PFSK-1 (cell line): ENCODE data around the gene VGLL4. TPM values are rescaled to one million over a fixed set of nuclear protein-coding genes. Genes with fewer than 3 reads are reported as not detected.

Experiments
- FOXP2 ChIP-seq: optimal IDR thresholded peaks from 2 replicates; pipeline ENCODE3; 2011; ENCODE audit warnings: borderline replicate concordance, control low read depth, inconsistent platforms; ENCODE audit not compliant: insufficient read depth; ENCODE audit errors: extremely low read length, extremely low read depth
- POLR2AphosphoS5 ChIP-seq: IDR thresholded peaks from 2 replicates; pipeline ENCODE4 v1.6.1; 2012; ENCODE audit warnings: low read depth, mild to moderate bottlenecking, control low read depth, low read length, moderate library complexity
- SIN3A ChIP-seq: IDR thresholded peaks from 2 replicates; pipeline ENCODE4 v1.6.1; 2012; ENCODE audit warnings: mild to moderate bottlenecking, low read length, moderate library complexity, borderline replicate concordance; ENCODE audit not compliant: insufficient read depth
- TAF1 ChIP-seq: IDR thresholded peaks from 2 replicates; pipeline ENCODE4 v1.6.1; 2012; ENCODE audit warnings: low read length, control low read depth, borderline replicate concordance; ENCODE audit not compliant: insufficient read depth
- polyA plus RNA-seq: library from polyadenylated mRNA; unstranded; fragments of >200 nt; gene quantifications from one replicate; pipeline ENCODE4 v1.2.1, GENCODE V29; 2012; ENCODE audit warnings: low read depth, missing spikeins; ENCODE audit not compliant: insufficient read length
- TF ChIP-seq, protein P1 (sequence below), 2 experiments: IDR thresholded peaks; 2 replicates each; pipeline versions ENCODE4 v1.6.1 to v1.8.0; 2011 to 2012; ENCODE audit warnings: low read depth in 2 of 2, low read length in 2 of 2, control low read depth in 1 of 2, inconsistent platforms in 1 of 2, mild to moderate bottlenecking in 1 of 2, moderate library complexity in 1 of 2; ENCODE audit not compliant: insufficient read depth in 1 of 2

The VGLL4 gene, protein sequence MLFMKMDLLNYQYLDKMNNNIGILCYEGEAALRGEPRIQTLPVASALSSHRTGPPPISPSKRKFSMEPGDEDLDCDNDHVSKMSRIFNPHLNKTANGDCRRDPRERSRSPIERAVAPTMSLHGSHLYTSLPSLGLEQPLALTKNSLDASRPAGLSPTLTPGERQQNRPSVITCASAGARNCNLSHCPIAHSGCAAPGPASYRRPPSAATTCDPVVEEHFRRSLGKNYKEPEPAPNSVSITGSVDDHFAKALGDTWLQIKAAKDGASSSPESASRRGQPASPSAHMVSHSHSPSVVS
- 31.5 TPM for polyA plus RNA-seq

DNA sequence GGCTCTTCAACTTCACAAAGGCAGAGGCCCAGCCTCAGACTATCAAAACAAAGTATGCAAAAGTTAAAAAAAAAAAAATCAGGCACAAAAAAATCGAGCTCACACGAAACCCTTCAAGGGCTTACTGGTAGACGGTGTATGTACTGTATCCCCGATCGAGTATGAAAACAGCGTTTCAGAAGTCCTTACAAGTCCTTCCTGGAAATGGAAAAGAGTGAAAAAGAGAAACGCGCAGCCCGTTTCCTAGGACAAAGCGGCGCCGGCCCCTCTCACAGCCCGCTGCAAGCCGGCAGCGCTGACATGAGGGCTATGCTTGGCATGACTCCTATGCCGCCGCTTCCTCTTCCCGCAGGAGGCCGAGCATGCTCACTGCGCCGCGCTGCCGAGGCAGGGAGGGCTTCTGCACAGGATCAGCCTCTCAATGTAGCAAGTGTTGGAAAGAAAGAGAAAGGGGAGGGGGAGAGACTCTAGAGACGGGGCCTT, at the start of gene VGLL4:
TSS of gene VGLL4 (minus strand) at position 311 of the 483 bp plus-strand sequence. CDS start 397 bp downstream, outside the sequence.
- peak; percentile 75; the same call in 1 of the 2 replicates for TF ChIP-seq SIN3A
- TF ChIP-seq, protein P1, sequence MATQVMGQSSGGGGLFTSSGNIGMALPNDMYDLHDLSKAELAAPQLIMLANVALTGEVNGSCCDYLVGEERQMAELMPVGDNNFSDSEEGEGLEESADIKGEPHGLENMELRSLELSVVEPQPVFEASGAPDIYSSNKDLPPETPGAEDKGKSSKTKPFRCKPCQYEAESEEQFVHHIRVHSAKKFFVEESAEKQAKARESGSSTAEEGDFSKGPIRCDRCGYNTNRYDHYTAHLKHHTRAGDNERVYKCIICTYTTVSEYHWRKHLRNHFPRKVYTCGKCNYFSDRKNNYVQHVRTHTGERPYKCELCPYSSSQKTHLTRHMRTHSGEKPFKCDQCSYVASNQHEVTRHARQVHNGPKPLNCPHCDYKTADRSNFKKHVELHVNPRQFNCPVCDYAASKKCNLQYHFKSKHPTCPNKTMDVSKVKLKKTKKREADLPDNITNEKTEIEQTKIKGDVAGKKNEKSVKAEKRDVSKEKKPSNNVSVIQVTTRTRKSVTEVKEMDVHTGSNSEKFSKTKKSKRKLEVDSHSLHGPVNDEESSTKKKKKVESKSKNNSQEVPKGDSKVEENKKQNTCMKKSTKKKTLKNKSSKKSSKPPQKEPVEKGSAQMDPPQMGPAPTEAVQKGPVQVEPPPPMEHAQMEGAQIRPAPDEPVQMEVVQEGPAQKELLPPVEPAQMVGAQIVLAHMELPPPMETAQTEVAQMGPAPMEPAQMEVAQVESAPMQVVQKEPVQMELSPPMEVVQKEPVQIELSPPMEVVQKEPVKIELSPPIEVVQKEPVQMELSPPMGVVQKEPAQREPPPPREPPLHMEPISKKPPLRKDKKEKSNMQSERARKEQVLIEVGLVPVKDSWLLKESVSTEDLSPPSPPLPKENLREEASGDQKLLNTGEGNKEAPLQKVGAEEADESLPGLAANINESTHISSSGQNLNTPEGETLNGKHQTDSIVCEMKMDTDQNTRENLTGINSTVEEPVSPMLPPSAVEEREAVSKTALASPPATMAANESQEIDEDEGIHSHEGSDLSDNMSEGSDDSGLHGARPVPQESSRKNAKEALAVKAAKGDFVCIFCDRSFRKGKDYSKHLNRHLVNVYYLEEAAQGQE (IDR thresholded peaks at IDR 0.05; ENCODE audit: insufficient read depth in 1 of 2, low read depth in 2 of 2, low read length in 2 of 2) = peak in 1 of 2 experiments; percentile 46; a peak in 1 of 4 replicates
- TF ChIP-seq TAF1 = peak; percentile 80; the same call in 1 of the 2 replicates
- TF ChIP-seq POLR2AphosphoS5 = peak; percentile 77; the same call in 1 of the 2 replicates
- peak; percentile 41 for TF ChIP-seq FOXP2

DNA sequence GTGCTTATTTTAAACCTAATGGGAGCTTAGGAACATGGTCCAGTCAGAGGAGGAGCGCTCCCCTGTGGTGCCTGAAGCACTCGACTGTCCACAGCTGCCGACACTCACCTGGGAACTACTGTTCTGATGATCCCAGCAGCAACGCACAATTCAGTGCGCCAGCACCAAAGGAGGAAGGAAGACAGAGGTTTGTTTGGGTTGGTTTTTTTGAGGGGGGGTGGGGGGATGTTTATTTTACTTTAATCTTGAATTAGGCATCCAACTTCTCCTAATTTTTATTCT, 48.8 kb upstream of the VGLL4 start:
- TF ChIP-seq TAF1 (no peak), FOXP2 (no peak)

DNA sequence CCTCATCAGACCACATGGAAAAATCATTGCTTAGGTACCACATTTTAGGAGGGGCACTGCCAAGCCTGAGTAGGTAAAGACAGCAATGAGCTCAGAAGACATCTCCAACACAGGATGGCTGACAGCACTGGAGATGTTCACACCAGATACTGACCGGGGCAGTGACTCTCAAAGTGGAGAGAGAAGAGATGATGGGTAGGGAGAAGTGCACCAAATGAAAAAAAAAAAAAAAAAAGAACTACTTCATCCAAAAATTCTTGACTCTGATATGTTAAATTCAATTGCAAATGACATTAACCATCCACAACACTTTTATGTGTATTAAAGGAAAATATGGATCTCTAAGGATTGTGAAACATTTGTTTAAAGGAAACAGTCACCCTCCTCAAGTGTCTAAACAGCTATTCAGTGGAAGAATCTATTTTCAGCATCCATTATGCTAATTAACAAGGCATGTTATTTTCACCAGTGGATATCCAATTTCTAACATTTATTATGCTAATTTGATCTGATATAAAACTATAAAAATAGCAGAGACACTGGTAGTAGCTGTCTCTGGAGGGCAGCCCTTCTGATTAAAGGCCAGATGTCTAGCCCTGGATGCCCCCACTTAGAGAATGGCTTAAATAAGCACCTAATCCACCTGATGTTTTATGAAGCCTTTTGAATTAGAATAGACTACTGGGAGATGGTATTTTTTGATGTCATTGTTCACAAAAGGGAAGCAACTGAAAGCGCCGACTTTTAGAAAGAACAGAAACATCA, 48.2 kb upstream of the VGLL4 start:
- no peak for TF ChIP-seq POLR2AphosphoS5
- TF ChIP-seq SIN3A = no peak
- no peak for TF ChIP-seq FOXP2
- TF ChIP-seq, protein P1 (IDR thresholded peaks at IDR 0.05; ENCODE audit: insufficient read depth in 1 of 2, low read depth in 2 of 2, low read length in 2 of 2) = no peak
- TF ChIP-seq TAF1 = no peak

DNA sequence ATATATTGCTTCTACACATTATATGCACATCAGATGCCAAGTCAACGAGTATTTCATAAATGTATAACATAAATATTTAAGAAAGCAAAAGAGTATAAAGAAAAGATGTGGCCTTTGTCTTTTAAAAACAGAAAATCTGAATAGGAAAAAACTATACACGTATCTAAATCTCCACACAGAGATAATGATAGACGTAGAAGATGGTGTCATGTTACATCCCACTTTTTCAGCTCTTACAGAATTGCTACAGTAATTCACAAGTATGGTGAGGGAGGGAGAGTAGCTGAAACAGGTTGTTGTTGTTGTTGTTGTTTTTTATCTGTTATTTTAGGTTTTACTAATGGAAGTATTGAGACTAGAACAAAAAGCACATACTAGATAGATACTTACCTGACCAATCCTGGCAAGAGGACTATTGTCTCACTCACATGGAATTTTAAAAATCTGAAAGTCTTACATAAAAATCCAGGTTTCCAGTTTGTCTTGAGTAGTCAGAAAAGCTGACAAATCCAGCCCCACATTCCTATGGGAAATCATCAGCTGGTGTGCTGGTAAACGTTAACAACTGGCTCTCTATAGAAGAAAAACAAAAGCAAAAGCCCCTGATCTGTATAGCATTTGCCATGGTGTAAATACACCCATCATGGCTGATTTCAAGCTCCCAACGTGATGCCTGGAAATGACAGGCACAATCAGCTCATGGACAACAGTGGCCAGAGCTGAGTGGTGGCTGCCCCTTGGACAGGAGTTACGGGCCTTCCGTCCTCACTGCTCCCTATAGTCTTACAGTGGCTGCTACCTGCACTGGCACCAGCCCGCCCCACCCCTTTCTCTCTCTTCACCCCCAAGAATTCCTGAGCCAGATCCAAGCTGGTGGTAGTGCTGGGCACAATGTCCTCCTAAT, 47.4 kb upstream of the VGLL4 start:
- no peak for TF ChIP-seq TAF1
- TF ChIP-seq, protein P1 (IDR thresholded peaks at IDR 0.05; ENCODE audit: insufficient read depth in 1 of 2, low read depth in 2 of 2, low read length in 2 of 2) = no peak
- no peak for TF ChIP-seq FOXP2
- TF ChIP-seq SIN3A = no peak
- no peak for TF ChIP-seq POLR2AphosphoS5

DNA sequence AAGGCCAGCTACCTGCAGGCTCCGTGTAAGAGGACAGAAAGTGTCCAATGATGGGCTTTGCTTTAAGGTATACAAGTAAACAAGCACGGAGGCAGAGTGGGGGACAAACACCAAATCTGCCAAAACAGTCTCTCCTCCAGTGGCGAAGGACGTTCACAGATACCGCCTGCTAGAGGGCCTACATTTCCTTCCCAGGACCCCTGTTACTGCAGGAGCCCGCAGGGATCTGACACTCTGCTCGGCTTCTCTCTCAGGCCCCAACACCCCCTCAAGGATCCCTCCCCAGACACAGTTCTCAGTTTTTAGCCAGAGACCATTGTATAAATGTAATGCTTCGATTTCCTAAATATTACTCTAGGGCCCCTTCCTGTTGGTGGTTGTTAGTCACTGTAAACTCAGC, 46.0 kb upstream of the VGLL4 start:
- TF ChIP-seq, protein P1 (IDR thresholded peaks at IDR 0.05; ENCODE audit: insufficient read depth in 1 of 2, low read depth in 2 of 2, low read length in 2 of 2) = no peak
- TF ChIP-seq POLR2AphosphoS5 (no peak), FOXP2 (no peak), TAF1 (no peak), SIN3A (no peak)
